Measurements from ENCODE around the gene KRTDAP.

The KRTDAP gene

DNA sequence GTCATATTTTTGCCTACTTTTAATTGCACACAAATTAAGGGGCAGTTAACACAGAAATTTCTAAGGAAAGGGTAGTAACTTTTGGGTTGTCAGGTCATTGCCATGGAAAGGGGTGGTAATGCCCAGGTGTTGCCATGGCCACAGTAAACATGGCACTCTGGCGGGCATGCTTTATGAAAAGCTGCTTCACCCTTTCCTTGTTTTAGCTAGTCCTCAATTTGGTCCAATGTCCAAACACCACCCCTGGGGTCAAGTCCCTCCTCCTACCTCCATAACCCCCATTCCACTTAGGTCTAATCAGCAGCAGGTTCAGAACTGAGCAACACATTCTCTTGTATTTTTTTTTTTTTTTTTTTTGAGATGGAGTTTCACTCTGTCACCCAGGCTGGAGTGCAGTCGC is 35.6 kb downstream of the KRTDAP start:
- DNase-seq (ENCODE audit: low read depth in 2 of 2), result no peak

GRCh38 chr19:35451338-35452096 is 38.7 kb downstream of the KRTDAP start:
- no peak for DNase-seq (ENCODE audit: low read depth in 2 of 2)

DNA sequence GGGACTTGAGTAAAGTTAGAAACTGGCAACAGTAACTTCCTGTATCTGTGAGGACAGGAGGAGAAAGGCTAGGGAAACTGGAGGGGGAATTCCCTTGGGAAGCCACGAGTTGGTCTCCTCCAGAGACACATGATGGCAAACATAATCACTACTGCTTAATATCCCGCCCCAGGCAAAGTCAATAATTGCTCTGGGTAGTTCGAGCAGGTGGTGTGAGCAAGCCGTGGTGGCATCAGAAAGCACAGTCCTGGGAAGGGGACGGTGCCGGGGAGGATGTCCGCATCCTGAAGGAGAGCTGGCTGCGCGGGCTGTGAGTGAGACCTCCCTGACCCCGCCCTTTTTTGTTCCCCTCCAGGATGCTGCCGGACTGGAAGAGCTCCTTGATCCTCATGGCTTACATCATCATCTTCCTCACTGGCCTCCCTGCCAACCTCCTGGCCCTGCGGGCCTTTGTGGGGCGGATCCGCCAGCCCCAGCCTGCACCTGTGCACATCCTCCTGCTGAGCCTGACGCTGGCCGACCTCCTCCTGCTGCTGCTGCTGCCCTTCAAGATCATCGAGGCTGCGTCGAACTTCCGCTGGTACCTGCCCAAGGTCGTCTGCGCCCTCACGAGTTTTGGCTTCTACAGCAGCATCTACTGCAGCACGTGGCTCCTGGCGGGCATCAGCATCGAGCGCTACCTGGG is 40.8 kb downstream of the KRTDAP start:
- DNase-seq (ENCODE audit: low read depth in 2 of 2), result no peak

DNA sequence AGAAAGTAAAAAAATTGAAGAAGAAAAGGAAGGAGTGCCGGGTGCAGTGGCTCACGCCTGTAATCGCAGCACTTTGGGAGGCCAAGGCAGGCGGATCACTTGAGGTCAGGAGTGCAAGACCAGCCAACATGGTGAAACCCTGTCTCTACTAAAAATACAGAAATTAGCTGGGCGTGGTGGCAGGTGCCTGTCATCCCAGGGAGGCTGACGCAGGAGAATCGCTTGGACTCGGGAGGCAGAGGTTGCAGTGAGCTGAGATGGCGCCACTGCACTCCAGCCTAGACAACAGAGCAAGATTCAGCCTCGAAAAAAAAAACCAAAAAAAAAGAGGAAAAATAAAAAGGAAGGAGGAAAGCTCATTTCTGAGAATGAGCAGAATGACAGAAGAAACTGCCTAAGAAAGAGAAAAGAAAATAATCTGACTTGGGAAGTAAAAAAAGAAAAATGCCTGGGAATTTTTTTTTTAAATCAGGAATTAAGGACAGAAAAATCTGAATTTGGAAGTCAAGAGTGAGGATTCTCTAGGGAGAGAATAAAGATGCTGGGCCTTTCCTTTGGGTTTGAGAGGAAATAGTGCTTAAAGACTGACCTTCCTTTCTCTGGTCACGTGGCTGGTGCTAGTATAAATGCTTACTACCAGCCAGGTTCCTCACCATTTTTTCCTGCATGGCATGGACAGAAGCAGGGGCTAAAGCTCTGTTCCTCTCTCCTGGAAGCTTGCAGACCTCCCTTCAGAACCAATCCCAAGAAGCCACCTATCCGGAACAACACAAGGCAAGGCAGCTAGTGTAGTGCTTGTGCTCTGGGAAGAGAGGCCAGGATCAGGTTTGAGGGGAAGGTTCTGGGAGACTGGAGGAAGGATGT is 42.4 kb downstream of the KRTDAP start, which contains the start of gene FFAR2:
TSS of gene FFAR2 (plus strand) at position 652 of the 864 bp plus-strand sequence. CDS start 1,458 bp downstream, outside the sequence.
- DNase-seq (ENCODE audit: low read depth in 2 of 2), result no peak

- no peak for DNase-seq (ENCODE audit: low read depth in 2 of 2)
These were observed 44.3 kb downstream of the KRTDAP start for GRCh38 chr19:35445826-35446593.

DNA sequence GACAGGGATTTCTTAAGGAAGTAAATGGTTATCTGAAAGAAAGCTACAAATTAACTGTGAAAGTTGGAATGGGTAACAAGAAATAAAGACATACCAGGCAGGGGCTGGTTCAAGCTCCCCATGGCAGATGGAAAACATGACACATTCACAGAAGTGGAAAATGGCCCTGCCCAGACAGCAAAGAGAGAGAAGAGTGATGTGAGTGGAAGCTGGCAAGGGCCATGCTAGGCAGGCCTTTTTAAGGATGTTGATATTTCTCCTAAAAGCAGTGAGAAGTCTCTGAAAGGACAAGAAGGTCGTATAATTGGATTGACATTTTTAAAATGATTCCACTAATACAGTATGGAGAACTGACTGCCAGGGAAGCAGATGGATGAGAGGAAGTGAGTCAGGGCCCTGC is 45.5 kb downstream of the KRTDAP start:
- no peak for DNase-seq (ENCODE audit: low read depth in 2 of 2)

DNA sequence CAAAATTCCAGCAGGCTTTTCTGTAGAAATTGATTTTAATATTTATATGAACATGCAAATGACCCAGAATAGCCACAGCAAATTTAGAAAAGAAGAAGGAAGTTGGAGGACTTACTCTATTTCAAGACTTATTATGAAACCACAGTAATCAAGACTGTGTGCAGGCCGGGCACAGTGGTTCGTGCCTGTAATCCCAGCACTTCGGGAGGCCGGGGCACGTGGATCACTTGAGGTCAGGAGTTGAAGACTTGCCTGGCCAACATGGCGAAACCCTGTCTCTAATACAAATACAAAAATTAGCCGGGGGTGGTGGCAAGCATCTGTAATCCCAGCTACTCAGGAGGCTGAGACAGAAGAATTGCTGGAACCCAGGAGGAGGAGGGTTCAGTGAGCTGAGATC is 48.2 kb downstream of the KRTDAP start:
- DNase-seq (ENCODE audit: low read depth in 2 of 2), result no peak

DNA sequence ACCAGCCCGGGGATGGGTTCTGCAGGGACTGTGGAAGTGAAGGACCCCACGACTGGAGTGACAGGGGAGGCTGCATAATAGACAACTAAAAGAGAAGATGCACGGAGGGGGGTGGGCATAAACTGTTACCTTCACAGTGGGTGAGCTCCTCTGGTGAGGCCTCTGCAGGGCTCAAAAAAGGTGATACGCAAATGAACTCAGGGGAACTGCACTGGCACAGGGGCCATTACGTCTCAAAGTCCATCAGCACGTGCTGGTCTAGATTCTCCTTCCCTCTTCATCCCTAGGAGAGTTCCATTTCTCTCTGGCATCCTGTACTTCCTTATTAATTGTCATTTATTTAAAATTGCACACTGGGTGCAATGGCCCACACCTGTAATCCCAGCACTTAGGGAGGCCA is 50.3 kb downstream of the KRTDAP start:
- no peak for DNase-seq (ENCODE audit: low read depth in 2 of 2)

DNA sequence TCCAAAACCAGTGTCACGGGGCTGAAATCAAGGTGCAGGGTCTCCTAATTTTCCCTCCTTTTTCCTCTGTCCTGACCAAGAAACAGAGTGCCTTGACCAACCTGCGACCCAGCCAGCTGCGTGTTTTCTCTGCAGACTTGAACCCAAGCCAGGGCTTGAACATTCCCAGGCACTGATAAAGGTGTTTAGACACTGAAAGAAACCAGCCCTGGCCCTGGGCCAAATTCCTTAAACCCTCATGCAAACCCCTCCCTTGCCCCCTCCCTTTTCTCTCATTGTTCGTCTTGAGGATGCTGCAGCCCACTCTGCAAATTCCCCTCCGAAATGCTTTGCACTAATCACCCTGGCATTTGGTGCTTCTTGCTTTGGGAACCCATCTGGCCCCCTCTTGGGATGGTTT is 51.7 kb downstream of the KRTDAP start:
- DNase-seq (ENCODE audit: low read depth in 2 of 2), result no peak

DNA sequence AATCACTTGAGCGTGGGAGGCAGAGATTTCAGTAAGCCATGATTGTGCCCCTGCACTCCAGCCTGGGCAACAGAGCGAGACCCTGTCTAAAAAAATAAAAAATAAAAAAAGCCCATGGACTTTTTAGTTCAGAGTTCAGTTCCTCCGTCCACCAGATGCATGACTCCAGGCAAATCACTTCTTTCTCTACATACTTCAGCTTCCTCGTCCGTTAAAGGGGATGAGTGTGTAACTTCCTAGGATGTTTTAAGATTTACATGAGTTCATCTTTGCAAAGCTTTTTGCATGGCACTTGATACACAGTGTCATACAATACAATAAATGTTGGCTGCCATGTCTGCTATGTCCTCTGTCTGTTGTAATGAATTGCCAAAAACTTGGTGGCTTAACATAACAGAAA is 52.2 kb downstream of the KRTDAP start:
- DNase-seq (ENCODE audit: low read depth in 2 of 2), result no peak

- no peak for DNase-seq (ENCODE audit: low read depth in 2 of 2)
These were observed 52.8 kb downstream of the KRTDAP start for GRCh38 chr19:35437406-35437951.

Measured in stimulated activated CD4-positive, alpha-beta T cell treated with anti-CD3 and anti-CD28 coated beads, Interleukin-4, amount 100 ng/mL, for 48 hours (primary cell).